ENCODE results near the gene DPYD. TPM values are rescaled to one million over a fixed set of nuclear protein-coding genes. Genes with fewer than 3 reads are reported as not detected.

Gene DPYD
- total RNA-seq, 1 donor from 2014 or later = 37.5 TPM

DNA sequence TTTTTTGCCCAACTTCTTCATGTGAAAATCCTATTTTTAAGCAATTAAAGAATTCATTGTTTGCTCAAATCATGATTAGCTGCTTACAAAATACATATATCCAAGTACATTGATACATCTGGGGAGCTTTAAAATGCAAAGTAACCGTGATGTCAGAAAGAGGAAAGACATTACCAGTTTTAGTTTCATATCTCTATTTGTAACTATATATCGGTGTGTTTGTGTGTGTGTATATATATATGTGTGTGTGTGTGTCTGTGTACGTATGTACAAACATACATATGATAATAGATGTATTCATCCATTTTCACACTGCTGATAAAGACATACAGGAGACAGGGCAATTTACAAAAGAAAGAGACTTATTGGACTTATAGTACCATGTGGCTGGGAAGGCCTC lies 310.1 kb downstream of the DPYD start:
- DNase-seq (ENCODE audit: low read depth) = no peak

- no peak for DNase-seq (ENCODE audit: low read depth)
Observed at GRCh38 chr1:97610102-97610501, 310.7 kb downstream of the DPYD start.

GRCh38 chr1:97608272-97608671 lies 312.6 kb downstream of the DPYD start:
- DNase-seq (ENCODE audit: low read depth) = no peak

DNA sequence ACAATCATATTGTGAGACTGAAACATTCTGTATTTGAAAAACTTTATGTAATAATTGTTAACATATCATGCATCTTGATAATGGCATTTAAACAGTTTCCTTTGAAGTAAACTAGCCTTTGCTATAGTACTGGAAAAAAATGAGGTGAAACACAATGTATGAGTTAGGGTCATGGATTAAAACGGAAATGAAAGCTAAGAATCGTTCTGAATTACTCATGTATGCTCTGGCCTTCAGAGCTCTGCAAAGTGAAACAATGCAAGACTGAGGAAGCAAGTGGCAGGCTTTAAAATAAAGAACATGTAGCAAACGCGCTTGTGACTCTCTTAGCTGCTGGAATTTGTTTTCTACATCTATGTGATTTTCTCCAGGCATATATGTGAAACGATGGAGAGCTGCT lies 317.1 kb downstream of the DPYD start:
- DNase-seq (ENCODE audit: low read depth) = peak; percentile 21

DNA sequence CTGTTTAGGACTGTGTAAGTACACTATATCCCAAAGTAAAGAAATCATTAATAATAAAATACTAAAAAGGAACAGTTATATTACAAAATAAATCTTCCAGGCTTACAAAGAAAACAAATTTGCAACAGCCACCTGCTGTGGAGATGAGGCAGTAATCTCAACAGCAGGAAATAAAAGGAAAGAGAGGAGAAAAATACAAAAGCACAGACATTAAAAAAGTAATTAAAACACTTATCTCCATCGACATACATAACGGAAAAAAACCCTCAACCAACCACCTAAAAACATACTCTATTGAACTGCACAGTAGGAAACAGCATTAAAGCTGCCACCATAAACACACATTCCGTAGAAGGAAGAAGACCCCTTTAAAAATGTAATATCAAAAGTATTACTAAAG lies 317.6 kb downstream of the DPYD start:
- no peak for DNase-seq (ENCODE audit: low read depth)

- DNase-seq (ENCODE audit: low read depth) = no peak
Observed at GRCh38 chr1:97599447-97599846, 321.4 kb downstream of the DPYD start.

- DNase-seq (ENCODE audit: low read depth) = no peak
Observed at GRCh38 chr1:97593192-97593591, 327.6 kb downstream of the DPYD start.

DNA sequence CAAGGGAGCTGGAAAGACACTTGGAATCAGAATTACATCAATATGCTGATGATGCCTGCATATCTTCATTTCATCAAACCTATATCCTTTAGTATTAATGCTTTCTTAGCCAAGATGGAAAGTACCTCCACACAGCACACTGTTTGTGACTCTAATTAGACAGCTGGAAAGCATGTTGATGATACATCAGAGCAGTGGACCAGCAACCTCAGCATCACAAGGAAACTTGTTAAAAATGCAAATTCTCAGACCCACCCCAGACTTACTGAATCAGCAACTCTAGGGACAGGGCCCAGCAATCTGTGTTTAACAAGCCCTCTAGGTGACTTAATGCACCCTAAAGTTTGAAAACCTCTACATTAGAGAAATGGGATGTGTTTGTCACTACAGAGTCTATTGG lies 332.1 kb downstream of the DPYD start:
- DNase-seq (ENCODE audit: low read depth) = no peak

DNA sequence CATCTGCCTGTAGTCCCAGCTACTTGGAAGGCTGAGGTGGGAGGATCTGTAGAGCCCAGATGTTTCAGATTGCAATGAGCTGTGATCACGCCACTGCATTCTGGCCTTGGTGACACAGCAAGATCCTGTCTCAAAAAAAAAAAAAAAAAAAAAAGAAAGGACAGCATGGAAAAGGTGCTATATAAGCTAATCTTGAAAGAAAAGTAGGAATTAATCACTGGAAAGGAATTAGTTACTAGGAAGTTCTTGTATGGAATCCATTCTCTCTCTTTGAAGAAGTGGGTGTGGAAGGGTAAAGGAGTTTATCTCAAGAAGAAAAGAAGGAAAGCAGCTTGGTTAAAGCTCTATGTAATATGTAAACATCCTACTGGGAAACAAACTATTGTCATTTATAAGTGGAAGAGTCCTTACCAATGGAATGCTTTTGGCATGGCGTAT lies 339.2 kb downstream of the DPYD start:
- peak; percentile 41 for DNase-seq (ENCODE audit: low read depth)

DNA sequence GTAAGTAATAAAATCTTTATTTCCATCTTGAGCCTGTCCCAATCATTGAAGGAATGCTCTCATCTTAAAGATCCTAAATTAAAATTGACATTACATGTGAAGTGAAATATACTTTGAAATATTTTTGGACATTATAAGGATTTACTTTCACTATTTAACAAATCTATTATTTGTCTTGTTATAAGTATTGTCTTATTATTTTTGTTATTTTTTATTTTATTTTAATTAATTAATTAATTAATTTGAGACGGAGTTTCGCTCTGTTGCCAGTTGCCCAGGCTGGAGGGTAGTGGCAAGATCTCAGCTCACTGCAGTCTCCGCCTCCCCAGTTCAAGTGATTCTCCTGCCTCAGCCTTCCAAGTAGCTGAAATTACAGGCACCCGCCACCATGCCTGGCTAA lies 343.2 kb downstream of the DPYD start:
- DNase-seq (ENCODE audit: low read depth) = no peak

DNA sequence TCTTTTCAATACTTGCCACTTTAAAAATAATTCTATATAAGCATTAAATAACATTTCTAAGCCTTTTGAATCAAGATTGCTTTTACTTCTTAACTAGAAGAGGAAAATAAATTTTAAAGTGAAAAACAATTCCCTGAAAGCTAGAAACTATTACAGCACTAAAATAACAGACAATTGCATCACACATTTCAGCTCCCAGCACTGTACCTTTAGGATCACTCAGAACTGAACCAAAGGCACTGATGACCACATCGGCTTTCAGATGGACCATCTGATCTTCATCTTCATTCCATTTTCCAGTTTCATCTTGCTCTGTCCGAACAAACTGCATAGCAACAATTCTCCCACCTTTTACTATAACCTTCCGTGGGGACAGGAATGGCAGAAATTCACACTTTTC lies 347.3 kb downstream of the DPYD start:
- no peak for DNase-seq (ENCODE audit: low read depth)

GRCh38 chr1:97572561-97572960 lies 348.3 kb downstream of the DPYD start:
- no peak for DNase-seq (ENCODE audit: low read depth)

- no peak for DNase-seq (ENCODE audit: low read depth)
Observed at GRCh38 chr1:97571760-97572159, 349.1 kb downstream of the DPYD start.

GRCh38 chr1:97570691-97571090 lies 350.1 kb downstream of the DPYD start:
- no peak for DNase-seq (ENCODE audit: low read depth)

DNA sequence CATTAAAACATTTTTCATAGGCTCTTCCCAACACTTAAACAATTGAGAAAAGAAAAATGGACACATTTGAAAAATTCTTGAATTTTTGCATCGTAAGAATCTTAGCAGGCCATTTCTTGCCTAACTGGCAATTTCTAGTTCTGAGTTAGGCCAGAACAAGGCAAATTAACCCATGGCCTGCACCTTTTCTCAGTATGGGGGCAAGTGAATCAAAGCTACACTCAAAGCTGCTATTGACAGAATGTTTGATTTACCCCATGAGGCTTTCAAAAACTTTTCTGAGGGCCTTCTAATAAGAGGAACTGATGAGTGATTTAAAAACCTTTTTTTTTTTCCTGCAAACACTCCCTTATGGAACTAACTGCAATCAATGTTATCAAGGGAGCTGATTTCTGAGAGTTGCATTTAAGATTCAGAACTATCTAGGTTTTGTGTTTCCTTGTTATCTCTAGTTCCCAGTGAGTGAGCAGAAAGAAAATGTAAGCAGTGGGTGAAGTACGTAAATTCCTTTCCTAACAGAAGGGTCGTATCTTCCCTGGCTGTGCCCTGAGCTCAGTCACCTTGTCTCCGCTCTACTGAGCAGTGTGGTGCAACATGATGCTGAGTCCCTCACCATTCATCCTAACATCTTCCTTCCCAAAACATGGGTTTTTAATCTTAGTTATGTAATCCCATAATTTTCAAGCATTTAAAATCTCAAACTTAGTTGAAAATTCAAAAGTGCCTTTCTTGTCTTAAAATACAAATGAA lies 353.7 kb downstream of the DPYD start:
- DNase-seq (ENCODE audit: low read depth) = no peak

- no peak for DNase-seq (ENCODE audit: low read depth)
Observed at GRCh38 chr1:97565886-97566285, 354.9 kb downstream of the DPYD start.

DNA sequence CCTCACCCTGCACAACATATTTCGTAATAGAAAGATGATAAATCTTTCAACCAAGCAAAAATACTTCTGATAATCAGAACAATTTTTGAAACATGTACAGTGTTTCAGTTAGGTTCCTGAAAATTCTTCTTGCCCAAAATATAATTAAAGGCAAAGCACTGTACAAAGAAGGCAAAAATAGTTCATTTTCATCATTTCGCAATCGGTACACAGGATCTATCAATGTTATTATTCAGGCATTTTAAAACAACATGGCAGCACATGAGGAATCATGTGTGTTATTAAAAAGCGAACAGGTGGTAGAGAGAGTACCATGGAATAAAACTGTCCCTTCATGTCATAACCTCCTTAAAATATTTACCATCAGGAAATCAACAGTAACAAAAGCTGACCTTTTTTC lies 356.9 kb downstream of the DPYD start:
- DNase-seq (ENCODE audit: low read depth) = no peak

DNA sequence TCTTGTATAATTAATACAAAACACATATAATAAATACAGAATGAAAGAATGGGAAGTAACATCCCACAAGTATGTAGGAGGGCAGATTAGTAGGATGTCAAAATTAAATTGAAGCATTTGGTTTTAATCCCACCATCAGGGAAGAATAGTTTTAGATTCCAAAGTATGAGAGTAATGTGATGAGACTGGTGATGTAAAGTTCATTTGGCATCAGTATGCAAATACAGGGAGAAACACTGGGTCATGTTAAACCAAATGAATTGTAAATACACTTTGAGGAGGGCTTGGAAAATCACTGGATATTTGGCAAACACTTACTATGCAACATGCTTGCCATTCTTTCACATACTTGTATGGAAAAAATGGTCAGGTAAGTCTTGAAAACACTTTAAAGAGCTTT lies 358.8 kb downstream of the DPYD start:
- no peak for DNase-seq (ENCODE audit: low read depth)

DNA sequence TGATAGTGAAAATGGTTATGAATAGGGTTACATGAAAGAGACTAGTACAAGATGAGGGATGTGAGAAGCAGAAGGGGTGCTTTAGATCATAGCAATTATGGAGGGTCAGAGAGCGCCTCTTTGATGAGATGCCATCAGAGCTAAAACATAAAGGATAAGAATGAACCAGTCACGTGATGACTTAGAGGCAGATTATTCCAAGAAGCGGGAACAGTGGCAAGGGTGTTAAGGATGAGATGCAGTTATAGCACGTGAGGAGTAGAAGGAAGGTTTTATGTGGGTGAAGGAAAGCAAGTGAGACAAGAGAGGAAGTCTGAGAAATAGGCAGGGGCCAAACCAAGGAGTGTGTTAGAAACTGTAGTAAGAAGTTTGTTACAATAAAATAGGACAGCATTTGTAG lies 360.1 kb downstream of the DPYD start:
- no peak for DNase-seq (ENCODE audit: low read depth)

DNA sequence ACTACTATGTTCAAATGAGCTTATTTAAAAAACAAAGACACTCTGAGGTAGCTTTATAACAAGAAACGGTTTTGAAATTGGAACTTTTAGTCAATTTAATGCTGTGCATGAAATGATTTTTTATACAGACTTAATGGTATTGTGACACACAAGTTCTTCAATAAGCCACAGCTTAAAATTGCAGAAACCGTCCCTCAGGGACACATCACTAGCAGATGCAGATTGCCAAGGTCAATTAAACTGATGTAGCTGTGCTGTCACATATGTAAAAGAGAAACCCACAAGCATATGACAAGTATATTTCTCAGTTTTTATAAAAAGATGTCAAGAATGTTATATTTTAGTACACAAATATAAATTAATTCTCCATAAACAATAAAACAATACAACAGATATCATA lies 366.9 kb downstream of the DPYD start:
- no peak for DNase-seq (ENCODE audit: low read depth)

DNA sequence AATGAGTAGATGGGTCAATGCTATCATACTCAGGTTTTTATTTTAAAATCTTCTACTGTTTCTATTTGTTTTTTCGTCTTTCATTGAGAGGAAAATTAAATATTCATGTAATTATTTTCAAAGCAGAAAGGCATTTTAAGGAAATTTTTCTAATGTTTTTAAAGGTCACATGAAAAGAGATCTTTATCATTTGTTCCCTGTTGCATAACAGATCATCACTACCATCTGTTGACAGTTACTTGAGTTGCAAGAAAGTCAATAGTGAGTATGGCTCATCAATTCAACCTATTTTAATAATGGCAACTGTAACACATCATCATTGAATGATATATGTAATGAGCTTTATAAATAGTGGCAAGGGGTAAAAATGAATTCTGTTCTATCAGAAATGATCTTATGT lies 369.7 kb downstream of the DPYD start:
- DNase-seq (ENCODE audit: low read depth) = no peak

DNA sequence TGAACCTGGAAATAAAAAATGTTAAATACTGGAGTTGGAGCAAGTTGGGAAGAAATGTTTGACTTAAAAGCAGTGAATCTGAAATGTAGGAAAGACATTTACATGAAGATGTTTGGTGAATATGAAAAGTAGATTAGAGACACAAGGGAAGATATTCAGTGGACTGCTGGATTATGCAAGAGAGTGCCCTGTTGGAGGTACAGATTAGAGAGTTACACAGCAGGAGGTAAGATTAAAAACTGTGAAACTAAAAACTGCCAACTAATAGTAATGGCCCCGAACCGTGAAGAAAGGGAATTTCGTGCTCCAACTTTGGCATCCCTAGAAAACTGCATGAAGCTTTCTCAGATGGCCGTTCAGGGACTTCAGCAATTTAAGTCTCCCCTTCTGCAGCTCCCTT lies 375.4 kb downstream of the DPYD start:
- DNase-seq (ENCODE audit: low read depth) = no peak

DNA sequence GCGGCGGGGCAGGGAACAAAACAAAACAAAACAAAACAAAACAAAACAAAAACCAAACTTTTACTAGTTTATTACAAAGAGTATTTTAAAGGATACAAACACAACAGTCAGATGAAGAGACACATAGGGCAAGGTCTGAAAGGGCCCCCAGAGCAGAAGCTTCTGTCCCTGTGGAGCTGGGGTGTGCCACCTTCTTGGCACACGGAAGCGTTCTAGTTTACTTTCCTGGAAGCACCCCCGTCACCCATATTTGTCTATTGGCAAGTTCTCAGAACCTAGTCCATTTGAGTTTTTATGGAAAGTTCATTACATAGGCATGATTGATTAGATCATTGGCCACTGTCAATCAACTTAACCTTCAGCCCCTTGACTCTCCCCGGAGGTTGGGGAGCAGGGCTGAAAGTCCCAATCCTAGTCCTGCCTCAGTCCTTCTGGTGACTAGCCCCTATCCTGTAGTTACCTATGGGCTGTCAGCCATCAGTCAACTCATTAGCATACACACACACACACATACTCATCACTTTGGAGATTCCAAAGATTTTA lies 380.4 kb downstream of the DPYD start:
- no peak for DNase-seq (ENCODE audit: low read depth)

DNA sequence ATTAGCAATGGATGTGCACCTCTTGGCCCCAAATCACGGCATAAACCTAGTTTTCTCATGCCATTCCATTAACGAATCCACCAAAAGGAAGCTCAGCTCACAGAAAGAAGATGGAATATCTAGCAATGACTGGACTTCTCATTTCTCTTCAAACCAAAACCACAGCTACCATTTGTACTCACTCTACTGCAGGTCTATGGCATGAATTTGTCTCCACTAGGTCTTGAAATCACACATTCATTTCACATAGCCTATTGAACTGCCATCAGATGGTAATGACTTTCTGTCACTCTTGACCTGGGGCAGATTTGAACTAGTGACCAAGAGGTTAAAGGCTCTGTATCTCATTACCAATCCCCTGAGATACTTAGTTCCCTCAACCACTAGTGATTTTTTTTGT lies 382.7 kb downstream of the DPYD start:
- no peak for DNase-seq (ENCODE audit: low read depth)

All from renal cortical epithelial cell (primary cell).